A673 (cell line): ENCODE results near the gene TEC.

ENCODE experiments used
- EZH2 ChIP-seq: fragments of 200-600 bp; sonication (generic); IDR thresholded peaks from 2 replicates; pipeline ENCODE4 v1.6.1; 2017; ENCODE audit warnings: borderline replicate concordance, low read depth, mild to moderate bottlenecking, mixed read lengths, antibody characterized with exemption, low read length; ENCODE audit not compliant: poor library complexity, severe bottlenecking
- TF ChIP-seq, protein P1 (sequence below): fragments of 300-800, 200-600 bp; sonication (generic); conservative IDR thresholded peaks from 2 replicates; pipeline ENCODE4 v1.5.1; 2017; ENCODE audit warnings: low read depth, mild to moderate bottlenecking, antibody characterized with exemption, low read length, moderate library complexity, mixed read lengths

DNA sequence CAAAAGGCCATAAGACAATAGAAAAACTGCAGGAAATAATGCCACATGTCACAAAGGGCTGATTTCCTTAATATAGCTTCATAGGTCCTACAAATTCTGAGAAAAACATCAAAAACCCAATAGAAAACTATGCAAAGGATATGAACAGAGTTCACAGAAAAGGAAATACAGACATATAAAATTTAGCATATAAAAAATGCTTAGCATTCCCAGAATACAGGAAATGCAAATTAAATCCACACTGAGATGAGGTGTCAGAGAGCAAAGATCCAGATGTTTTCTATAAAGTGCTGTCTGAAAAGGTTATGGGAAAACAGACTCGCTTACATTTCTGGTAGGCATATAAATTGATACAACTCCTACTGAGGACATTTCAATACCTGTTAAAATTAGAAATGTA, 169.4 kb downstream of the TEC start:
- TF ChIP-seq, protein P1, sequence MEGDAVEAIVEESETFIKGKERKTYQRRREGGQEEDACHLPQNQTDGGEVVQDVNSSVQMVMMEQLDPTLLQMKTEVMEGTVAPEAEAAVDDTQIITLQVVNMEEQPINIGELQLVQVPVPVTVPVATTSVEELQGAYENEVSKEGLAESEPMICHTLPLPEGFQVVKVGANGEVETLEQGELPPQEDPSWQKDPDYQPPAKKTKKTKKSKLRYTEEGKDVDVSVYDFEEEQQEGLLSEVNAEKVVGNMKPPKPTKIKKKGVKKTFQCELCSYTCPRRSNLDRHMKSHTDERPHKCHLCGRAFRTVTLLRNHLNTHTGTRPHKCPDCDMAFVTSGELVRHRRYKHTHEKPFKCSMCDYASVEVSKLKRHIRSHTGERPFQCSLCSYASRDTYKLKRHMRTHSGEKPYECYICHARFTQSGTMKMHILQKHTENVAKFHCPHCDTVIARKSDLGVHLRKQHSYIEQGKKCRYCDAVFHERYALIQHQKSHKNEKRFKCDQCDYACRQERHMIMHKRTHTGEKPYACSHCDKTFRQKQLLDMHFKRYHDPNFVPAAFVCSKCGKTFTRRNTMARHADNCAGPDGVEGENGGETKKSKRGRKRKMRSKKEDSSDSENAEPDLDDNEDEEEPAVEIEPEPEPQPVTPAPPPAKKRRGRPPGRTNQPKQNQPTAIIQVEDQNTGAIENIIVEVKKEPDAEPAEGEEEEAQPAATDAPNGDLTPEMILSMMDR: no peak
- TF ChIP-seq EZH2: no peak
